ENCODE measurements around the gene LEO1.

The LEO1 gene

GRCh38 chr15:52010633-52011595 is 39.3 kb upstream of the LEO1 start:
- no peak overlapping the region for H3K4me3 ChIP-seq (ENCODE audit: low read length)
- peak; percentile 99 for DNase-seq (ENCODE audit: low read depth)
- TF ChIP-seq CTCF (IDR thresholded peaks at IDR 0.05; ENCODE audit: insufficient read depth, low read depth, low read length, missing control alignments), result no peak

- TF ChIP-seq CTCF (IDR thresholded peaks at IDR 0.05; ENCODE audit: insufficient read depth, low read depth, low read length, missing control alignments), result no peak
- no peak for DNase-seq (ENCODE audit: low read depth)
- no peak overlapping the region for H3K4me3 ChIP-seq (ENCODE audit: low read length)
Observed at GRCh38 chr15:52008698-52009434, 37.3 kb upstream of the LEO1 start.

GRCh38 chr15:52008359-52008697 is 36.8 kb upstream of the LEO1 start:
- TF ChIP-seq CTCF (IDR thresholded peaks at IDR 0.05; ENCODE audit: insufficient read depth, low read depth, low read length, missing control alignments), result no peak
- no peak overlapping the region for H3K4me3 ChIP-seq (ENCODE audit: low read length)
- no peak for DNase-seq (ENCODE audit: low read depth)

GRCh38 chr15:52006702-52007340 is 35.2 kb upstream of the LEO1 start:
- no peak overlapping the region for H3K4me3 ChIP-seq (ENCODE audit: low read length)
- DNase-seq (ENCODE audit: low read depth), result no peak
- no peak for TF ChIP-seq CTCF (IDR thresholded peaks at IDR 0.05; ENCODE audit: insufficient read depth, low read depth, low read length, missing control alignments)

GRCh38 chr15:52005748-52006701 is 34.4 kb upstream of the LEO1 start:
- TF ChIP-seq CTCF (IDR thresholded peaks at IDR 0.05; ENCODE audit: insufficient read depth, low read depth, low read length, missing control alignments), result no peak
- peak; percentile 82 for DNase-seq (ENCODE audit: low read depth)
- H3K4me3 ChIP-seq (ENCODE audit: low read length), result no peak overlapping the region

- no peak overlapping the region for H3K4me3 ChIP-seq (ENCODE audit: low read length)
- no peak for TF ChIP-seq CTCF (IDR thresholded peaks at IDR 0.05; ENCODE audit: insufficient read depth, low read depth, low read length, missing control alignments)
- DNase-seq (ENCODE audit: low read depth), result peak; percentile 66
Observed at GRCh38 chr15:52004806-52005205, 33.2 kb upstream of the LEO1 start.
